SHP77 treated with DMSO at 0.1 percent for 48 hours (cell line): ENCODE data around the gene RNF152.
A peak's percentile ranks its signal among the peaks of the same experiment; 100 is the strongest.

Experiments used
- DNase-seq: peaks from one replicate; lab custom pipeline; 2025; lab: John Stamatoyannopoulos, UW

Gene RNF152

GRCh38 chr18:61892683-61893308, at the start of gene RNF152:
RNF152 (minus strand) TSS chr18:61893007; CDS start chr18:61816463, 76,544 bp downstream.
- DNase-seq: no peak

GRCh38 chr18:61941948-61942471, 49.2 kb upstream of the RNF152 start:
- DNase-seq: no peak

- no peak for DNase-seq
Measured at GRCh38 chr18:61939046-61939674, 46.4 kb upstream of the RNF152 start.

GRCh38 chr18:61935362-61935761, 42.6 kb upstream of the RNF152 start:
- no peak for DNase-seq

- DNase-seq: no peak
Measured at GRCh38 chr18:61931654-61932379, 39.0 kb upstream of the RNF152 start.

- no peak for DNase-seq
Measured at GRCh38 chr18:61929881-61930640, 37.3 kb upstream of the RNF152 start.

GRCh38 chr18:61926532-61926931, 33.7 kb upstream of the RNF152 start:
- no peak for DNase-seq

GRCh38 chr18:61924550-61924949, 31.7 kb upstream of the RNF152 start:
- DNase-seq: no peak

GRCh38 chr18:61922435-61922834, 29.6 kb upstream of the RNF152 start:
- no peak for DNase-seq

GRCh38 chr18:61921621-61922235, 28.9 kb upstream of the RNF152 start:
- no peak for DNase-seq

GRCh38 chr18:61917818-61918217, 25.0 kb upstream of the RNF152 start:
- no peak for DNase-seq

- DNase-seq: no peak
Measured at GRCh38 chr18:61912476-61912875, 19.7 kb upstream of the RNF152 start.

GRCh38 chr18:61910101-61910500, 17.3 kb upstream of the RNF152 start:
- DNase-seq: no peak

GRCh38 chr18:61908661-61909060, 15.9 kb upstream of the RNF152 start:
- DNase-seq: no peak

GRCh38 chr18:61901323-61901986, 8.6 kb upstream of the RNF152 start:
- peak; percentile 34 for DNase-seq

GRCh38 chr18:61900504-61901281, 7.9 kb upstream of the RNF152 start:
- no peak for DNase-seq

GRCh38 chr18:61898640-61899101, 5.9 kb upstream of the RNF152 start:
- DNase-seq: no peak

- DNase-seq: no peak
Measured at GRCh38 chr18:61896757-61897156, 4.0 kb upstream of the RNF152 start.

GRCh38 chr18:61896118-61896517, 3.3 kb upstream of the RNF152 start:
- DNase-seq: no peak
